Suprapubic skin (tissue), 3 donors: ENCODE measurements around the gene GOLGA8K.
"Not testable (repeated sequence)": the region's sequence is repeated elsewhere in the genome, so short reads cannot be mapped to it uniquely, and the experiment has no call there.

Experiments used
- POLR2AphosphoS5 ChIP-seq, 3 donors: sonication (generic); formaldehyde crosslinking; IDR thresholded peaks; one replicate each; pipeline ENCODE4 v1.6.1; 2017; ENCODE audit warnings: antibody characterized with exemption in 3 of 3
- TF ChIP-seq, protein P1 (sequence below), 2 donors: fragments of 200-600 bp in 1 of 2; fragments of 450-650 bp in 1 of 2; sonication (generic) in 1 of 2; IDR thresholded peaks; one replicate each; pipeline ENCODE4 v1.5.1; 2016 to 2019; ENCODE audit warnings: antibody characterized with exemption in 2 of 2, mild to moderate bottlenecking in 1 of 2, moderate library complexity in 1 of 2

DNA sequence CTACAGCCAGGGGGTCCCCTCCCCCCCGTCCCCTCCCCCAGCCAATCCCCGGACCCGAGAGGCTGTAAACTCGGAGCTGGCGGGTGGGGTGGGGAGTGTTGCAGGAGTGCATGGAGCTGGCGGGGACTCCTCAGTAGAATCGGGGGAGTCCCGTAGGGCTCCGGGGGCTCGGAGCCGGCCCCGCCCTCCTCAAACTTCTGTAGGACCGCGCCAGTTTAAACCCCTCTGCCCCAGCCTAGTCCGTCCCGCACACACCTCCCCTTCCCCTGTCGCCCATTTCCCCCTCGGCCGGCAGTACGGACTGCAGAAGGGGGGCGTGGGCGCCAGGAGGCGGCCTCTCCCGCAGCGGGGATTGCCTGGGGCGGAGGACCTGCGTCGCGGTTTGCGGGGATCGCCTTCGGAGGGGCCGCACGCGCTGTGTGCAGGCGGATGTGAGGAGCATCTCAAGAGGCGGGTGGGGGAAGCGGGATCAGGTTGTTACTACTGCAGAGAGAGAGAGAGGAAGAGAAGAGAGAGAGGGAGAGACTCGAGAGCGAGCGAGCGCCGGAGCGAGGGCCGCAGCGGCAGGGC, 57.0 kb downstream of the GOLGA8K start:
- TF ChIP-seq, protein P1, sequence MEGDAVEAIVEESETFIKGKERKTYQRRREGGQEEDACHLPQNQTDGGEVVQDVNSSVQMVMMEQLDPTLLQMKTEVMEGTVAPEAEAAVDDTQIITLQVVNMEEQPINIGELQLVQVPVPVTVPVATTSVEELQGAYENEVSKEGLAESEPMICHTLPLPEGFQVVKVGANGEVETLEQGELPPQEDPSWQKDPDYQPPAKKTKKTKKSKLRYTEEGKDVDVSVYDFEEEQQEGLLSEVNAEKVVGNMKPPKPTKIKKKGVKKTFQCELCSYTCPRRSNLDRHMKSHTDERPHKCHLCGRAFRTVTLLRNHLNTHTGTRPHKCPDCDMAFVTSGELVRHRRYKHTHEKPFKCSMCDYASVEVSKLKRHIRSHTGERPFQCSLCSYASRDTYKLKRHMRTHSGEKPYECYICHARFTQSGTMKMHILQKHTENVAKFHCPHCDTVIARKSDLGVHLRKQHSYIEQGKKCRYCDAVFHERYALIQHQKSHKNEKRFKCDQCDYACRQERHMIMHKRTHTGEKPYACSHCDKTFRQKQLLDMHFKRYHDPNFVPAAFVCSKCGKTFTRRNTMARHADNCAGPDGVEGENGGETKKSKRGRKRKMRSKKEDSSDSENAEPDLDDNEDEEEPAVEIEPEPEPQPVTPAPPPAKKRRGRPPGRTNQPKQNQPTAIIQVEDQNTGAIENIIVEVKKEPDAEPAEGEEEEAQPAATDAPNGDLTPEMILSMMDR (IDR thresholded peaks at IDR 0.05) = not testable (repeated sequence)
- not testable (repeated sequence) for TF ChIP-seq POLR2AphosphoS5 (IDR thresholded peaks at IDR 0.05)
